Endothelial cell of umbilical vein (primary cell): Measurements from ENCODE around the gene PF4V1. TPM values are rescaled to one million over a fixed set of nuclear protein-coding genes. Genes with fewer than 3 reads are reported as not detected.

Experiments used
- BruUV-seq: library from RNA; stranded (reverse); fragments of 400-500 nt; replicated peaks from 2 replicates; lab custom pipeline; 2021; lab: Mats Ljungman, UMichigan
- CTCF ChIA-PET: fragments of 300-600, 350-600 bp; sonication (Branson Sonifier 250); formaldehyde crosslinking; loops from one replicate; lab custom pipeline; 2021; ENCODE audit warnings: antibody characterized with exemption, inconsistent platforms; lab: Charles Lee
- POLR2A ChIA-PET: fragments of 300-600, 350-600 bp; sonication (Branson Sonifier 250); formaldehyde crosslinking; loops from one replicate; lab custom pipeline; 2021; ENCODE audit warnings: antibody characterized with exemption, inconsistent platforms; lab: Charles Lee
- DNase-seq: peaks from one replicate; pipeline ENCODE4 v3.0.0-alpha.2; 2011; ENCODE audit warnings: low read depth, low spot score
- FAIRE-seq: peaks from 2 replicates; lab custom pipeline; 2011; peaks lifted over from hg19 to GRCh38; lab: Jason Lieb, UNC
- H2AFZ ChIP-seq: 2 replicates; pipeline ENCODE4 v1.6.0; 2012; ENCODE audit warnings: low read depth, low read length, control low read depth, inconsistent platforms
- H3K27ac ChIP-seq: 2 replicates; pipeline ENCODE4 v1.5.1; 2011; ENCODE audit warnings: low read depth, mild to moderate bottlenecking, control low read depth, low read length, moderate library complexity; ENCODE audit not compliant: insufficient read depth
- H3K27me3 ChIP-seq, 2 experiments: 2 replicates each; pipeline versions ENCODE4 v1.6.0 to v1.6.1; 2011; ENCODE audit warnings: low read length in 2 of 2, mixed read lengths in 1 of 2; ENCODE audit not compliant: control insufficient read depth in 2 of 2, insufficient read depth in 2 of 2
- H3K36me3 ChIP-seq, 2 experiments: 2 replicates in 1 of 2; 3 replicates in 1 of 2; pipeline ENCODE4 v1.5.1; 2011; ENCODE audit warnings: low read length in 2 of 2, mild to moderate bottlenecking in 1 of 2, moderate library complexity in 1 of 2; ENCODE audit not compliant: control insufficient read depth in 2 of 2, insufficient read depth in 2 of 2; ENCODE audit errors: extremely low read depth in 1 of 2
- H3K4me1 ChIP-seq: 3 replicates; pipeline ENCODE4 v1.5.1; 2011; ENCODE audit warnings: mild to moderate bottlenecking, low read length; ENCODE audit not compliant: control insufficient read depth, insufficient read depth; ENCODE audit errors: extremely low read depth
- H3K4me2 ChIP-seq: 2 replicates; pipeline ENCODE4 v1.6.1; 2011; ENCODE audit warnings: low read length, control low read depth, mixed read lengths; ENCODE audit not compliant: insufficient read depth
- H3K4me3 ChIP-seq, 3 experiments: fragments of 200-600 bp in 1 of 3; sonication (generic), shearing (Covaris generic) in 1 of 3; replicated peaks in 1 of 3; 2 replicates each; pipeline ENCODE4 v1.5.1; 2011 to 2016; ENCODE audit warnings: control low read depth in 3 of 3, low read length in 3 of 3, mild to moderate bottlenecking in 2 of 3, inconsistent platforms in 1 of 3, low read depth in 1 of 3, moderate library complexity in 1 of 3; ENCODE audit not compliant: insufficient read depth in 1 of 3
- H3K79me2 ChIP-seq: 2 replicates; pipeline ENCODE4 v1.6.0; 2012; ENCODE audit warnings: low read length, inconsistent platforms; ENCODE audit not compliant: control insufficient read depth, insufficient read depth
- H3K9ac ChIP-seq: replicated peaks from 2 replicates; pipeline ENCODE3; 2011; ENCODE audit warnings: low read length, control low read depth; ENCODE audit not compliant: insufficient read depth; ENCODE audit errors: extremely low read depth
- H3K9me1 ChIP-seq: replicated peaks from 3 replicates; pipeline ENCODE4 v1.6.0; 2011; ENCODE audit warnings: mild to moderate bottlenecking, low read length; ENCODE audit not compliant: control insufficient read depth, insufficient read depth; ENCODE audit errors: extremely low read depth
- H3K9me3 ChIP-seq: replicated peaks from 2 replicates; pipeline ENCODE4 v1.5.1; 2012; ENCODE audit warnings: low read length, inconsistent platforms; ENCODE audit not compliant: control insufficient read depth, insufficient read depth
- H4K20me1 ChIP-seq: replicated peaks from 2 replicates; pipeline ENCODE3; 2011; ENCODE audit warnings: mild to moderate bottlenecking, low read length; ENCODE audit not compliant: control insufficient read depth, insufficient read depth; ENCODE audit errors: extremely low read depth
- CTCF ChIP-seq, 2 donors: IDR thresholded peaks; 1 replicate in 1 of 2; 2 replicates in 1 of 2; pipeline ENCODE4 v1.5.1; 2011; ENCODE audit warnings: low read length in 2 of 2, mild to moderate bottlenecking in 2 of 2, moderate library complexity in 2 of 2, control low read depth in 1 of 2, inconsistent platforms in 1 of 2, low read depth in 1 of 2; ENCODE audit not compliant: insufficient read depth in 1 of 2; ENCODE audit errors: extremely low read depth in 1 of 2
- EZH2 ChIP-seq: IDR thresholded peaks from 2 replicates; pipeline ENCODE4 v1.6.1; 2012; ENCODE audit warnings: borderline replicate concordance, low read depth, mild to moderate bottlenecking, moderate library complexity, low read length, inconsistent platforms; ENCODE audit not compliant: severe bottlenecking
- FOS ChIP-seq: IDR thresholded peaks from 2 replicates; pipeline ENCODE4 v1.6.1; 2011; ENCODE audit warnings: mild to moderate bottlenecking, low read length, moderate library complexity, borderline replicate concordance; ENCODE audit not compliant: insufficient read depth
- GATA2 ChIP-seq: IDR thresholded peaks from 2 replicates; pipeline ENCODE4 v1.7.0; 2011; ENCODE audit warnings: low read depth, mild to moderate bottlenecking, moderate library complexity, mixed read lengths, low read length; ENCODE audit not compliant: insufficient read length, insufficient read depth
- JUN ChIP-seq: IDR thresholded peaks from 2 replicates; pipeline ENCODE4 v1.6.1; 2011; ENCODE audit warnings: borderline replicate concordance, low read depth; ENCODE audit not compliant: insufficient read length, insufficient read depth
- MAX ChIP-seq: IDR thresholded peaks from 2 replicates; pipeline ENCODE4 v1.6.1; 2011; ENCODE audit not compliant: insufficient read depth, insufficient read length
- MYC ChIP-seq: IDR thresholded peaks from one replicate; pipeline ENCODE4 v1.6.1; 2011; ENCODE audit warnings: mild to moderate bottlenecking, low read depth, low read length
- POLR2A ChIP-seq: IDR thresholded peaks from 2 replicates; pipeline ENCODE4 v1.6.1; 2012; ENCODE audit warnings: low read depth, mild to moderate bottlenecking, control low read depth, low read length
- POLR2AphosphoS5 ChIP-seq: IDR thresholded peaks from 2 replicates; pipeline ENCODE4 v1.6.1; 2012; ENCODE audit warnings: low read depth, mild to moderate bottlenecking, control low read depth, low read length, moderate library complexity; ENCODE audit not compliant: insufficient read depth
- dilution Hi-C: fragments of 300-500 bp; cut with MboI; formaldehyde crosslinking; loops from one replicate; pipeline ENCODE4 v1.15.0; 2019; ENCODE audit warnings: low sequenced_read_pairs; ENCODE audit not compliant: extremely low pct_ligation_motif_present
- intact Hi-C: fragments of 100-400 bp; cut with micrococcal nuclease; formaldehyde crosslinking; loops from one replicate; pipeline ENCODE4 v1.10.0; 2022
- polyA plus RNA-seq, 4 experiments: library from polyadenylated mRNA; depleted of rRNA in 3 of 4; stranded (reverse) in 3 of 4; unstranded in 1 of 4; fragments of >200 nt; gene quantifications; 2 replicates each; pipeline versions ENCODE4 v1.2.1 to v1.2.3, GENCODE V29; 2011 to 2012; ENCODE audit warnings: missing spikeins in 1 of 4
- total RNA-seq: library from RNA; stranded (reverse); gene quantifications from 2 replicates; pipeline ENCODE4 v1.2.3, GENCODE V29; 2021

PF4V1 gene
- total and polyA plus RNA-seq, 2 donors (not counting 3 experiments of a cell fraction or from before 2014, with no cell fraction given) = not detected

- Histone ChIP-seq H3K4me1 (no peaks in the 10 kb centered on the region), H3K4me3 (no peak overlapping the region), H2AFZ (no peak overlapping the region), H3K27ac (no peak overlapping the region), H3K27me3 (no peaks in the 10 kb centered on the region), H3K9me1 (no peaks in the 10 kb centered on the region), H3K4me2 (no peak overlapping the region), H3K36me3 (no peaks in the 10 kb centered on the region), H3K9me3 (no peaks in the 10 kb centered on the region), H4K20me1 (no peaks in the 10 kb centered on the region), H3K79me2 (no peaks in the 10 kb centered on the region), H3K9ac (no peak overlapping the region)
- intact Hi-C loops (no loop called here), dilution Hi-C loops (no loop called here)
- ChIA-PET POLR2A (no interaction called here), CTCF (interaction anchor here (0.9 kb wide), 1 partner anchor 65 kb away, joined by 3 read pairs; no protein-coding TSS in a partner anchor)
- no TSS peak for BruUV-seq
- FAIRE-seq (no peak), DNase-seq (no peak)
- TF ChIP-seq JUN = no peak
Observed at GRCh38 chr4:73823760-73824159, 29.3 kb upstream of the PF4V1 start.

- Histone ChIP-seq H2AFZ (no peak overlapping the region), H3K9me3 (no peaks in the 10 kb centered on the region), H3K9ac (no peak overlapping the region), H3K36me3 (no peaks in the 10 kb centered on the region), H3K4me3 (no peak overlapping the region), H3K4me1 (no peaks in the 10 kb centered on the region), H4K20me1 (no peaks in the 10 kb centered on the region), H3K27me3 (no peaks in the 10 kb centered on the region), H3K79me2 (no peaks in the 10 kb centered on the region), H3K9me1 (no peaks in the 10 kb centered on the region), H3K27ac (no peak overlapping the region), H3K4me2 (no peak overlapping the region)
- FAIRE-seq (no peak), DNase-seq (no peak)
- intact Hi-C loops (no loop called here), dilution Hi-C loops (no loop called here)
- POLR2A ChIA-PET = no interaction called here
- no TSS peak for BruUV-seq
- TF ChIP-seq FOS (no peak), MAX (no peak), EZH2 (no peak), GATA2 (no peak), MYC (no peak), CTCF (IDR thresholded peaks at IDR 0.05; ENCODE audit: extremely low read depth in 1 of 2, insufficient read depth in 1 of 2, low read depth in 1 of 2, low read length in 2 of 2) (no peak), POLR2AphosphoS5 (no peak), POLR2A (no peak), JUN (no peak)
- CTCF ChIA-PET = no interaction called here
Observed at GRCh38 chr4:73828956-73829355, 24.1 kb upstream of the PF4V1 start.
